K562 (cell line): ENCODE data around the gene GUF1. TPM values are rescaled to one million over a fixed set of nuclear protein-coding genes. Genes with fewer than 3 reads are reported as not detected.
A peak's percentile ranks its signal among the peaks of the same experiment; 100 is the strongest.

ENCODE experiments used
- ATAC-seq: fragments of 200-7000 bp; cut with Tn5 transposase; 3 replicates; pipeline ENCODE4 v1.9.1; 2020; ENCODE audit warnings: moderate library complexity
- BruUV-seq: library from RNA; stranded (reverse); fragments of 400-500 nt; replicated peaks from 2 replicates; lab custom pipeline; 2021; lab: Mats Ljungman, UMichigan
- CTCF ChIA-PET: fragments of 300-600 bp; formaldehyde crosslinking; extraction: SDS; loops from one replicate; lab custom pipeline; 2021; ENCODE audit warnings: low intra/inter-chr PET ratio; lab: Yijun Ruan, JAX
- POLR2A ChIA-PET: fragments of 300-600, 350-650 bp; sonication (Branson Sonifier 250); formaldehyde crosslinking; extraction: SDS; loops from one replicate; lab custom pipeline; 2021; ENCODE audit warnings: antibody characterized with exemption, inconsistent platforms; lab: Yijun Ruan, JAX
- DNase-seq, 4 experiments: peaks; one replicate each; pipeline versions ENCODE4 v3.0.0 to v3.0.0-alpha.2; 2011 to 2018; ENCODE audit warnings: low spot score in 3 of 4, mixed read lengths in 3 of 4; ENCODE audit errors: extremely low read depth in 1 of 4
- FAIRE-seq: peaks from 2 replicates; lab custom pipeline; 2011; peaks lifted over from hg19 to GRCh38; lab: Jason Lieb, UNC
- H2AFZ ChIP-seq: 2 replicates; pipeline ENCODE4 v1.6.0; 2011; ENCODE audit warnings: low read depth, low read length, control low read depth, inconsistent platforms
- H3K27ac ChIP-seq: fragments of 200-600 bp; 3 replicates; pipeline ENCODE4 v1.8.0; 2011; ENCODE audit warnings: low read depth, mild to moderate bottlenecking, control low read depth, inconsistent platforms, low read length, moderate library complexity, mixed read lengths; ENCODE audit errors: extremely low read depth
- H3K27me3 ChIP-seq, 2 experiments: fragments of 300-600 bp in 1 of 2; 2 replicates in 1 of 2; 3 replicates in 1 of 2; pipeline versions ENCODE4 v1.6.0 to v1.8.0; 2011; ENCODE audit warnings: inconsistent platforms in 2 of 2, low read length in 2 of 2, mild to moderate bottlenecking in 1 of 2, mixed read lengths in 1 of 2, moderate library complexity in 1 of 2; ENCODE audit not compliant: control insufficient read depth in 2 of 2, insufficient read depth in 2 of 2
- H3K36me3 ChIP-seq: fragments of 300-600 bp; 3 replicates; pipeline ENCODE4 v1.8.0; 2011; ENCODE audit warnings: mild to moderate bottlenecking, low read length, inconsistent platforms; ENCODE audit not compliant: control insufficient read depth, insufficient read depth
- H3K4me1 ChIP-seq, 2 experiments: fragments of 200-600 bp in 1 of 2; replicated peaks in 1 of 2; 2 replicates in 1 of 2; 3 replicates in 1 of 2; pipeline versions ENCODE4 v1.5.1 to v1.8.0; 2011; ENCODE audit warnings: inconsistent platforms in 2 of 2, low read length in 2 of 2, mild to moderate bottlenecking in 1 of 2, mixed read lengths in 1 of 2, moderate library complexity in 1 of 2; ENCODE audit not compliant: control insufficient read depth in 2 of 2, insufficient read depth in 2 of 2
- H3K4me2 ChIP-seq: 2 replicates; pipeline ENCODE4 v1.6.1; 2011; ENCODE audit warnings: low read length, control low read depth, inconsistent platforms, mixed read lengths; ENCODE audit not compliant: insufficient read depth
- H3K4me3 ChIP-seq: fragments of 200-600 bp; sonication (generic), shearing (Covaris generic); 2 replicates; pipeline ENCODE4 v1.5.1; 2016; ENCODE audit warnings: control low read depth, inconsistent platforms
- H3K79me2 ChIP-seq: fragments of 200-600 bp; 3 replicates; pipeline ENCODE4 v1.8.0; 2011; ENCODE audit warnings: low read length, inconsistent platforms; ENCODE audit not compliant: control insufficient read depth, insufficient read depth
- H3K9ac ChIP-seq, 2 experiments: 2 replicates each; pipeline versions ENCODE4 v1.6.0 to v1.6.1; 2011; ENCODE audit warnings: low read depth in 2 of 2, low read length in 2 of 2, control low read depth in 1 of 2, inconsistent platforms in 1 of 2, mild to moderate bottlenecking in 1 of 2, mixed read lengths in 1 of 2; ENCODE audit not compliant: insufficient read depth in 1 of 2
- H3K9me1 ChIP-seq: one replicate; pipeline ENCODE4 v1.6.0; 2011; ENCODE audit warnings: inconsistent platforms, mild to moderate bottlenecking, low read length, moderate library complexity; ENCODE audit not compliant: control insufficient read depth, insufficient read depth
- H3K9me3 ChIP-seq: replicated peaks from 2 replicates; pipeline ENCODE4 v1.5.1; 2011; ENCODE audit warnings: low read depth, low read length, inconsistent platforms; ENCODE audit not compliant: control insufficient read depth, insufficient read depth
- H4K20me1 ChIP-seq: replicated peaks from 2 replicates; pipeline ENCODE4 v1.6.1; 2011; ENCODE audit warnings: low read length, inconsistent platforms, mixed read lengths; ENCODE audit not compliant: control insufficient read depth, insufficient read depth
- ATF1 ChIP-seq, 2 experiments: fragments of 450-650 bp in 1 of 2; IDR thresholded peaks; 2 replicates each; pipeline ENCODE4 v1.6.1; 2016; ENCODE audit warnings: missing compliant biosample characterization in 1 of 2, missing genetic modification characterization in 1 of 2
- FIP1L1 ChIP-seq: fragments of 200-400 bp; formaldehyde crosslinking; IDR thresholded peaks from 2 replicates; pipeline ENCODE4 v1.6.1; 2018; ENCODE audit warnings: mild to moderate bottlenecking, low read depth, low read length; ENCODE audit not compliant: poor library complexity, severe bottlenecking
- HLTF ChIP-seq: fragments of 450-650 bp; IDR thresholded peaks from 2 replicates; pipeline ENCODE4 v1.6.1; 2016
- KAT8 ChIP-seq: fragments of 450-650 bp; IDR thresholded peaks from 2 replicates; pipeline ENCODE4 v1.6.1; 2016; ENCODE audit warnings: low read depth, mild to moderate bottlenecking
- NCOR1 ChIP-seq: fragments of 450-650 bp; IDR thresholded peaks from 2 replicates; pipeline ENCODE4 v1.6.1; 2016; ENCODE audit warnings: mild to moderate bottlenecking, moderate library complexity
- RBFOX2 ChIP-seq: fragments of 200-400 bp; formaldehyde crosslinking; IDR thresholded peaks from 2 replicates; pipeline ENCODE4 v1.6.1; 2017; ENCODE audit warnings: low read depth, mild to moderate bottlenecking, low read length, moderate library complexity
- SIN3A ChIP-seq, 2 experiments: fragments of 150-350 bp in 1 of 2; IDR thresholded peaks; 2 replicates each; pipeline ENCODE4 v1.6.1; 2011 to 2016; ENCODE audit warnings: borderline replicate concordance in 2 of 2, low read depth in 2 of 2, low read length in 2 of 2, mild to moderate bottlenecking in 2 of 2, moderate library complexity in 2 of 2; ENCODE audit not compliant: control insufficient read depth in 1 of 2
- SIX5 ChIP-seq, 2 experiments: IDR thresholded peaks; 2 replicates each; pipeline ENCODE4 v1.6.1; 2011; ENCODE audit warnings: low read length in 2 of 2, borderline replicate concordance in 1 of 2, low read depth in 1 of 2, mild to moderate bottlenecking in 1 of 2, moderate library complexity in 1 of 2; ENCODE audit not compliant: insufficient read depth in 1 of 2
- ZHX1 ChIP-seq: fragments of 150-350 bp; conservative IDR thresholded peaks from 2 replicates; pipeline ENCODE4 v1.6.1; 2014; ENCODE audit warnings: low read length
- WGBS: fragments of 100-300 bp; shearing (Covaris generic); methylation state at CpG from one replicate; pipeline ENCODE4 v1.1.6; 2016; ENCODE audit warnings: low coverage, mixed read lengths; ENCODE audit not compliant: insufficient coverage; ENCODE audit errors: missing lambda C conversion rate; 5-methylcytosine and 5-hydroxymethylcytosine counted together
- in situ Hi-C: fragments of 300-500 bp; cut with MboI; formaldehyde crosslinking; loops from 4 replicates; pipeline ENCODE4 v1.15.0; 2018; ENCODE audit warnings: inconsistent platforms, mixed read lengths
- intact Hi-C: fragments of 100-400 bp; cut with micrococcal nuclease; formaldehyde crosslinking; loops from 2 replicates; pipeline ENCODE4 v1.14.2; 2022
- polyA plus RNA-seq, 8 experiments: library from polyadenylated mRNA; depleted of rRNA in 4 of 8; stranded (reverse) in 5 of 8; unstranded in 3 of 8; fragments of >200 nt; fragmentation: Nextera tagmentation in 2 of 8; fragmentation: Illumina TruSeq in 1 of 8; extraction: Ambion mirVana in 2 of 8; extraction: Trizol in 1 of 8; gene quantifications; 2 replicates each; pipeline versions ENCODE4 v1.2.1 to v1.2.3, GENCODE V29; 2011 to 2014; ENCODE audit warnings: inconsistent platforms in 1 of 8, missing spikeins in 1 of 8
- total RNA-seq, 7 experiments: library from RNA; depleted of rRNA in 6 of 7; stranded (reverse); fragments of >200 nt in 6 of 7; fragmentation: Illumina TruSeq in 2 of 7; extraction: Trizol in 2 of 7; gene quantifications; 2 replicates each; pipeline versions ENCODE4 v1.2.1 to v1.2.3, GENCODE V29; 2011 to 2021; ENCODE audit warnings: low replicate concordance in 1 of 7

The GUF1 gene
- total and polyA plus RNA-seq, 9 of the 15 experiments (the other 6 are each of a cell fraction or from before 2014, with no cell fraction given) = 8.1 to 47.5 (median 25.0) TPM

GRCh38 chr4:44661940-44662622 lies 16.1 kb upstream of the GUF1 start:
- POLR2A ChIA-PET = interaction anchor here (0.6 kb wide), 1 partner anchor 177 kb away, joined by 3 read pairs; no protein-coding TSS in a partner anchor
- Histone ChIP-seq H3K4me1 (peaks cover 0 to 5% of the 10 kb centered on the region in 2 experiments; a peak in 1 of 5 replicates), H3K9me3 (no peaks in the 10 kb centered on the region), H2AFZ (no peak overlapping the region), H3K36me3 (no peaks in the 10 kb centered on the region), H3K27ac (no peak overlapping the region), H3K27me3 (no peaks in the 10 kb centered on the region), H3K79me2 (no peaks in the 10 kb centered on the region), H3K4me3 (no peak overlapping the region), H3K4me2 (no peak overlapping the region), H3K9me1 (no peaks in the 10 kb centered on the region), H3K9ac (no peak overlapping the region), H4K20me1 (no peaks in the 10 kb centered on the region)
- 0 out of 3 replicates have a peak, but pooled peaks have one; percentile 25 for ATAC-seq
- in situ Hi-C loops = no loop called here
- CTCF ChIA-PET = no interaction called here
- BruUV-seq = no TSS peak
- intact Hi-C loops = no loop called here
- no peak for FAIRE-seq
- no peak for DNase-seq
- 0% methylated on average over 1 of the region's 1 CpG for WGBS
- TF ChIP-seq RBFOX2 (no peak), FIP1L1 (no peak)

GRCh38 chr4:44662623-44663005 lies 15.6 kb upstream of the GUF1 start:
- H3K27ac ChIP-seq = no peak overlapping the region
- peaks cover 0 to 5% of the 10 kb centered on the region in 2 experiments; a peak in 1 of 5 replicates for H3K4me1 ChIP-seq
- CTCF ChIA-PET = no interaction called here
- no peak overlapping the region for H3K4me2 ChIP-seq
- no peaks in the 10 kb centered on the region for H3K79me2 ChIP-seq
- no peaks in the 10 kb centered on the region for H3K9me3 ChIP-seq
- no peak overlapping the region for H2AFZ ChIP-seq
- H3K9ac ChIP-seq = no peak overlapping the region
- in situ Hi-C loops (no loop called here), intact Hi-C loops (no loop called here)
- H3K4me3 ChIP-seq = no peak overlapping the region
- FAIRE-seq (no peak), ATAC-seq (no peak), DNase-seq (no peak)
- no peaks in the 10 kb centered on the region for H4K20me1 ChIP-seq
- POLR2A ChIA-PET = interaction anchor here (0.6 kb wide), 1 partner anchor 177 kb away, joined by 3 read pairs; no protein-coding TSS in a partner anchor
- 3% methylated on average over 2 of the region's 2 CpGs for WGBS
- no peaks in the 10 kb centered on the region for H3K36me3 ChIP-seq
- no TSS peak for BruUV-seq
- no peaks in the 10 kb centered on the region for H3K27me3 ChIP-seq
- no peaks in the 10 kb centered on the region for H3K9me1 ChIP-seq
- TF ChIP-seq SIN3A (IDR thresholded peaks at IDR 0.05; ENCODE audit: borderline replicate concordance in 2 of 2, control insufficient read depth in 1 of 2, low read depth in 2 of 2, low read length in 2 of 2) (no peak), SIX5 (IDR thresholded peaks at IDR 0.05; ENCODE audit: borderline replicate concordance in 1 of 2, insufficient read depth in 1 of 2, low read depth in 1 of 2, low read length in 2 of 2) (no peak), HLTF (no peak), ZHX1 (no peak), ATF1 (CRISPR knock-in tag; IDR thresholded peaks at IDR 0.05) (no peak), ATF1 (tag; IDR thresholded peaks at IDR 0.05) (no peak), KAT8 (no peak), NCOR1 (no peak)
